Loucy (cell line): ENCODE results near the gene SYNJ2.

Source experiments
- EZH2phosphoT487 ChIP-seq: fragments of 200-600 bp; IDR thresholded peaks from 2 replicates; pipeline ENCODE4 v1.6.1; 2018; ENCODE audit warnings: antibody characterized with exemption, mild to moderate bottlenecking, moderate library complexity, borderline replicate concordance
- TF ChIP-seq, protein P1 (sequence below): fragments of 200-600 bp; sonication (generic); conservative IDR thresholded peaks from 2 replicates; pipeline ENCODE4 v1.5.1; 2014; ENCODE audit warnings: mild to moderate bottlenecking, antibody characterized with exemption, low read length

DNA sequence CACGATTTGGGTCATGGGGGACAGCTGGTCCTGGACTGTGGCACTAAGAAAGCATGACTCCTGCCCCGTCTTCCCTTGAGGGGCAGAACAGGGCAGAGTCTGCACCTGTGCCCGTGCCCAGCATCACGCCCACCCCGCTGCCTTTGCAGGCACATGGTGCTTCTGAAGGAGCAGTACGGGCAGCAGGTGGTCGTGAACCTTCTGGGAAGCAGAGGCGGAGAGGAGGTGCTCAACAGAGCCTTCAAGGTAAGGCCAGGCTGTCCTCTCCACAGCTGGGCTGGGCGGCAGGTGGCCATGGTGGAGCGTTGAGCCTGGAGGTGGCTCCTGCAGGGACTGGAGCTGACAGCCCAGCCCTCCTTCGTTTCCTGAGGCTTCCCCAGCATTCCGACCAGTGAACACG, 77.4 kb downstream of the SYNJ2 start:
- TF ChIP-seq, protein P1, sequence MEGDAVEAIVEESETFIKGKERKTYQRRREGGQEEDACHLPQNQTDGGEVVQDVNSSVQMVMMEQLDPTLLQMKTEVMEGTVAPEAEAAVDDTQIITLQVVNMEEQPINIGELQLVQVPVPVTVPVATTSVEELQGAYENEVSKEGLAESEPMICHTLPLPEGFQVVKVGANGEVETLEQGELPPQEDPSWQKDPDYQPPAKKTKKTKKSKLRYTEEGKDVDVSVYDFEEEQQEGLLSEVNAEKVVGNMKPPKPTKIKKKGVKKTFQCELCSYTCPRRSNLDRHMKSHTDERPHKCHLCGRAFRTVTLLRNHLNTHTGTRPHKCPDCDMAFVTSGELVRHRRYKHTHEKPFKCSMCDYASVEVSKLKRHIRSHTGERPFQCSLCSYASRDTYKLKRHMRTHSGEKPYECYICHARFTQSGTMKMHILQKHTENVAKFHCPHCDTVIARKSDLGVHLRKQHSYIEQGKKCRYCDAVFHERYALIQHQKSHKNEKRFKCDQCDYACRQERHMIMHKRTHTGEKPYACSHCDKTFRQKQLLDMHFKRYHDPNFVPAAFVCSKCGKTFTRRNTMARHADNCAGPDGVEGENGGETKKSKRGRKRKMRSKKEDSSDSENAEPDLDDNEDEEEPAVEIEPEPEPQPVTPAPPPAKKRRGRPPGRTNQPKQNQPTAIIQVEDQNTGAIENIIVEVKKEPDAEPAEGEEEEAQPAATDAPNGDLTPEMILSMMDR = no peak
- TF ChIP-seq EZH2phosphoT487 = no peak
